DMS153 treated with DMSO at 0.1 percent for 48 hours (cell line): ENCODE results near the gene GCC1.

ENCODE experiments used
- DNase-seq: peaks from one replicate; lab custom pipeline; 2025; ENCODE audit not compliant: unreplicated experiment; lab: John Stamatoyannopoulos, UW

Gene GCC1, protein sequence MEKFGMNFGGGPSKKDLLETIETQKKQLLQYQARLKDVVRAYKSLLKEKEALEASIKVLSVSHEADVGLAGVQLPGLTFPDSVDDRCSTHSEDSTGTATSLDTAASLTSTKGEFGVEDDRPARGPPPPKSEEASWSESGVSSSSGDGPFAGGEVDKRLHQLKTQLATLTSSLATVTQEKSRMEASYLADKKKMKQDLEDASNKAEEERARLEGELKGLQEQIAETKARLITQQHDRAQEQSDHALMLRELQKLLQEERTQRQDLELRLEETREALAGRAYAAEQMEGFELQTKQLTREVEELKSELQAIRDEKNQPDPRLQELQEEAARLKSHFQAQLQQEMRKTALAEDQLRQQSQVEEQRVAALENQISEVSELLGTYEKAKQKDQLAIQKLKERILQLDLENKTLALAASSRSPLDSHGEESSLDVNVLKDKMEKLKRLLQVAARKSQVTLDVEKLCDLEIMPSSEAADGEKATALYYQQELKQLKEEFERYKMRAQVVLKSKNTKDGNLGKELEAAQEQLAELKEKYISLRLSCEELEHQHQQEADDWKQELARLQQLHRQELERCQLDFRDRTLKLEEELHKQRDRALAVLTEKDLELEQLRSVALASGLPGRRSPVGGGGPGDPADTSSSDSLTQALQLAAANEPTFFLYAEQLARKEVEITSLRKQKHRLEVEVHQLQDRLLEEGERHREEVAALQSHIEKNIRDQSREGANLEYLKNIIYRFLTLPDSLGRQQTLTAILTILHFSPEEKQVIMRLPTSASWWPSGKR

GRCh38 chr7:127585044-127585953 is at the start of gene GCC1:
Gene GCC1, minus strand, starts transcription at chr7:127585596. Its CDS starts 414 bp downstream, at chr7:127585182.
- DNase-seq: peak; percentile 66

- no peak for DNase-seq
Measured at GRCh38 chr7:127632276-127632910, 47.0 kb upstream of the GCC1 start.

DNA sequence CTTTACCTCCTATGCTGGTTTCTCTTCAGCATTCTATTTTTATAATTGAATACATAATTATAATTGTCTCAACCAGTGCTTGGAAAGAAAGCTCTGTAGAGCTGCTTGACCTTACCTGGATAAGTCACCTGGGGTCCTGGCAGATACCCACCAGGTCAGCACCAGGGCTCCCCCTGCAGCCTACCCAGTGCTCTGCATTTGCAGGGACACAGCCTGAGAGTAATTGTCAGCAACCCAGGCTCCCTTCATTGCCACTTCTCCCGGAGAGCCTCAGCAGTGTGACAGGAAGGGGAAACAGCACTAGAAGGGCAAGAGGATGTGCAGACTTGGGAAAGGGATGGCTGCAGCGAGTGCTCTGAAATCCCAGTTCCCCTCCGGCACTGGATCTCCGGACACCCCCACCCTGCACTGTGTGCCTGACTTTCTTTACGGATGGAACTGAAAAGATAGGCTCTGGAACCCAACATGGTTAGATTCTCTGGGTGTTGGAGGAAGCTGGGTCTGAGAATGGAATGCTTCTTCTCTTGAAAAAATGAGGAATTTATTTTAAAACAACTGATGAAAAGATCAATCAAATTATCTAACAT is 44.0 kb upstream of the GCC1 start:
- no peak for DNase-seq

GRCh38 chr7:127628445-127628844 is 43.0 kb upstream of the GCC1 start:
- no peak for DNase-seq

DNA sequence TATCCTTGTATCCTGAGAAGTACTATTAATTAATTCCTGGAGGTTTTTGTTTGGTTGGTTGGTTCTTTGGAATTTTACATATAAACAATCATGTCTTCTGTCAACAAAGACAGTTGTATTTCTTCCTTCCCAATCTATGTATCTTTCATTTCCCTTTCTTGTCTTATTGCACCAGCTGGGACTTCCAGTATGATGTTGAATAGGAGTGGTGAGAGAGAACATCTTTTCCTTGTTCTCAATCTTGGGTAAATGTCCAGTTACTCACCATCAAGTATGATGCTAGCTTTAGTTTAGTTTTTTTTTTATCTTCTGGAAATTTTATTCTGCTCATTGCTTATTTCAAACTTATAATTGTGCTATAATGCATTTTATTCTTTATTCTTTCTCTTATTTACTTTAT is 39.9 kb upstream of the GCC1 start:
- no peak for DNase-seq

DNA sequence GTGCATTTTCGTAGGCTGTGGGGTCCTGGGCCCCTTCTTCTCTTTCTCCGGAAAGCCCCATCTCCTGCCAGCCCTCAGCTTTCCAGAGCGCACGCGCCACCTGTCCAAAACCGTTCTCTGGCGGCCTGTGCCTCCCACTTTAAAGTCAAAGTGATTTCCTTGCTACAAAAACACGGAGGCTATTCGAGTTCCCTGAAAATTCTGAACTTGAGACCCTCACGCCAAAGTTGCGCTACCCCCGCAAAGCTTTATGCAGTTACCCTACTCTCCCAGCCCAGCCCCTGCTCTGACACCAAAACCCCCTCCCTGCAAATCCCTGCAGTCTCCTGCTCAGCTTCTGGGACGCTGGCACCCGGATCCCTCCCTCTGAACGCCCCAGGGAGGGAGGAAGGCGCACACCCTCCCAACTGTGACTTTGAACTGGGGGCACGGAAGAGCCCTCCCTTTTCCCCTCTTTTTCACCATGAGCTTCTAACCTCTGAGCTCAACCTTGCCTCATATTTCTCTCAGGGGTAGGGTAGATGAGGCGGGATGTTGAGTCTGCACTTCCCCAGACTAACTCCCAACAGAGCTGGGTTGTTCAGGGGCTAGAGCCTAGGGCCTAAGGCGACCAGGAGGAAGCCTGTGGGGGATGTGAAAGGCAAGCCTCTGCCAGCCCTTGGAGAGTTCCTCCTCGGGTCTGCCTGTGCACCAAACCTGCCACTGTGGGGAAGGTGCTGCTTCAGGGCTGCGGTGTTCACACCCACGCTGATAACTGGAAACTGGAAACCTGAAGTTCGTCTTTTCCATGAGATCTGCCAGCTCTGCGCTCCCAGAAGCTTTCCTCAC is 35.2 kb upstream of the GCC1 start:
- DNase-seq: no peak

DNA sequence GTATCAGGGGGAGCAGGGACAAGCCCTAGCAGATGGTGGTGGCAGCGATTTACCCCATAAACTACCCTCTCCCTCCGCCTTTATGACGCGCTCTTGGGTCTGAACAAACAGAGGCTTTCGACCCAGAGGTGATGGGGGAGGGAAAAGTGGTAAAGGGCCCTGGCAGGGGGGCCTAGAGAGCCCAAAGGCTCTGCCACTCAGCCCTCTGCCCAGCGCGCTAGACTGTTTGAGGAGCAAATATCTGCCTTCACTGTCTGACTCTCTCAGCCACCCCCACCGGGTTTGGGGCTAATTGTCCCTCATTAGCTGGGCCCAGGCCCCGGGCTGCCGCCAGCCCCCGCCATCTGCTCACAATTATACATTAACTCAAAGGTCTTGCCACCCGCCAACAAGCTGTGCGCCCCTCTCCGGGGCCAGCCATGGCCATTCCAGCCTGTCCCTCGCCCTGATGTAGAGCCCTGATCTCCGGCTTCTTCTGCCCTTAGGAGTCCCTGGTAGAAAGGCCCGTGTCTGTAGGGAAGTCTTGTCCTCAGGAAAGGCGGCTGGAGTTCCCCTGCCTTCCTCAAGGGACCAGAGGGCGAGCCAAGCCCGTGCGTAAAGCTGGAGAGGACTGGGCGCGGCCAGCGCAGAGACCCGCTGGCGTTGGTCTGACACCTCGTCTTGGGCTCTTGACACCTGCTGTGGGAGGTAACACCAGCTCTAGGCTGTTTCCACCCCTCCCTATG is 34.4 kb upstream of the GCC1 start:
- no peak for DNase-seq

- no peak for DNase-seq
Measured at GRCh38 chr7:127618775-127619174, 33.4 kb upstream of the GCC1 start.

DNA sequence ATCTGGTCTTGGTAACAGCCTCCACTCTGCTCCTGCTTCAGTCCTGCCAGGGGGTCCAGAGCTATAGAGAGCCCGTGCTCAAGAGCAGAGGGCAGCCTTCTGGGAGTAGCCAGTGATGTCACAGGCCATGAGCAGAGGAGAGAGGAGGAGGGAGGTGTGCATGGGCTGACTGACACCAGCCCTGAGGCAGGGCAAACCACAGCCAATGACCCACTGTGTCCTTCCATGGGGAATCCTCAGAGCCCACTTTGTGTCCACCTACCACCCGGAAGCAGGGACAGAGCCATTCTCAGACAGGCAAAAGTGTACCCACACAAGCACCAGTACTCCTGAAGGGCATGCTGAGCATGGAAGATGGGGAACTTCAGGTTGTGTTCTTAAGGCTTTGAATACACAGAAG is 32.6 kb upstream of the GCC1 start, which contains the start of gene PAX4:
Gene PAX4 (minus strand): TSS at position 101 of the 400 bp plus-strand sequence. CDS start 2,214 bp downstream, outside the sequence.
- no peak for DNase-seq

- DNase-seq: no peak
Measured at GRCh38 chr7:127616724-127617123, 31.3 kb upstream of the GCC1 start.

DNA sequence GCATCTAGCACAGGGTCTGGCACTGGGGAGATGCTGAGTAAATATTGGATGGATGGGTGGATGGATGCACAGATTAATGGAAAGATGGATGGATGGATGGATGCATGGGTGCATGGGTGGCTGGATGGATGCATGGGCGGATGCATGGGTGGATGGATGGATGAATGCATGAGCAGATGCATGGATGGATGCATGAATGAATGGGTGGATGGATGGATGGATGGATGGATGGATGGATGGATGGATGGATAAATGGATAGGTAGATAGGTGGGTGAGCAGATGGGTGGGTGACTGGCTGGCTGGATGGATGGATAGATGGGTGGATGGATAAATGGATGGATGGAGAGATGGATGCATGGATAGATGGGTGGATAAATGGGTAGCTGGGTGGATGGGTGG is 26.9 kb upstream of the GCC1 start:
- no peak for DNase-seq

- no peak for DNase-seq
Measured at GRCh38 chr7:127609297-127609696, 23.9 kb upstream of the GCC1 start.

GRCh38 chr7:127608446-127608845 is 23.1 kb upstream of the GCC1 start:
- DNase-seq: no peak

- DNase-seq: no peak
Measured at GRCh38 chr7:127600885-127601284, 15.5 kb upstream of the GCC1 start.

DNA sequence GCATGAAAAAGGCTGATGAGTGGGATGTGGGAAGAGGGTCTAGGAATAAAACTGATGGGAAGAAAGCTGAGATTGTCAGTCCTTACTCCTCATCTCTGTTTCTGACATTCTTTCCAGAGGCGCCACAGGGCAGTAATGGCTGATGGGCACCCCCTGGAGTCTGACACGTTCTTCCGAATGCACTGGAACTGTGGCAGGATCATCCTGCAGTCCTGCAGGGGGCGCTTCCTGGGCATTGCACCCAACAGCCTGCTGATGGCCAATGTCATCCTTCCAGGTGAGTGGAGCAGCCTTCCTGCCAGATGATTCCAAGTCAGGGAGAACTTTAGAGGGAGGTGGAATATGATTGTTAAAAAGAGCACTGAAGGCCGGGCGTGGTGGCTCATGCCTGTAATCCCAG is 12.9 kb upstream of the GCC1 start:
- DNase-seq: no peak

DNA sequence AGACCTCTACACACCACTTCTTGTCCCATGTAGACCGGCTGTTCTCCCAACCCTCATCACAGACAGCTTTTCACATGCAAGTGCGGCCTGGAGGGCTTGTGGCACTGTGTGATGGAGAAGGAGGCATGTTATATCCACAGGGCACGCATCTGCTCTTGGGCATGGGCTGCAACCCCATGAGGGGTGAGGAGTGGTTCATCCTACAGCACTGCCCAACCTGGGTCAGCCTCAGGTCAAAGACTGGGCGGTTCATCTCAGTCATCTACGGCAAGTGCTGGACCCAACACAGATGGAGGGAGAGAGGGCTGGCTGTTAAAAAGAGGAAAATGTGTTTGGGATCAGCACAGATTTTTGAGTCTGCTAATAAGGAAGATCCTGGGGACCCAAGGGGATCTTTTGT is 10.3 kb upstream of the GCC1 start:
- DNase-seq: no peak

- no peak for DNase-seq
Measured at GRCh38 chr7:127594490-127594889, 9.1 kb upstream of the GCC1 start.

DNA sequence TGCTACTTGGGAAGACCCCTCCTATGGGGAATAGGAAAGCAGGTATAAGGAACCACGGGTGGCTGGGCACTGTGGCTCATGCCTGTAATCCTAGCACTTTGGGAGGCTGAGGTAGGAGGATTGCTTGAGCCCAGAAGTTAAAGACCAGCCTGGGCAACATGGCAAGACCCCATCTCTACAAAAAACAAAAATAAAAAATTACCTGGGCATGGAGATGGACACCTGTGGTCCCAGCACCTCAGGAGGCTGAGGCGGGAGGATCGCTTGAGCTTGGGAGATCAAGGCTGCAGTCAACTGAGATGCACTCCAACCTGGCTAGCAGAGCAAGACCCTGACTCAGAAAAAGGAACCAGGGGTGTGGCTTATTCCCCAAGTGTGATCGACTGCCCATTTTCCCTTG is 7.2 kb upstream of the GCC1 start:
- DNase-seq: no peak

DNA sequence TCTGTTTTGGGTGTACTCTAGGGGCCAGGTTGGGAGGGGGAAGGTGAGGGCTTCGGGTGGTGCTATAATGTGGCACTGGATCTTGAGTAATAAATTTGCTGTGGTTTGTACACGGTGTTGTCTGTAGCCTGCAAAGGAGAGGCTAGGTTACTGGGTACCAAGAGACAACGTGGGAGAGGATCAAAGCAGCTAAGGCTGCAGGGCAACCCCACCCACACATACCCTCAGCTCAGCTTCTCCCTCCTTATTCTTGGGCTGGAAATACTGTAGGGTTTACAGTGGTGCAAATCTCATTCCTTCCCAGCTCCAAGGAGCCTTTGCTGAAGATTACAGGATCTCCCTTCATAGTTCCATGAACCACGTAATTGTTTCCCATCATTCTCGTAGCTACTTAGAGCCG is 6.2 kb upstream of the GCC1 start:
- DNase-seq: no peak
